Stomach smooth muscle (tissue), 2 donors: ENCODE measurements around the gene ZNF236.

Source experiments
- H3K27ac ChIP-seq: one replicate; pipeline ENCODE4 v1.7.0; 2013; ENCODE audit warnings: mild to moderate bottlenecking, low read length, inconsistent platforms
- H3K27me3 ChIP-seq, 2 donors: one replicate each; pipeline ENCODE4 v1.7.0; 2013; ENCODE audit warnings: low read length in 2 of 2; ENCODE audit not compliant: insufficient read depth in 2 of 2, control insufficient read depth in 1 of 2
- H3K36me3 ChIP-seq, 2 donors: one replicate each; pipeline ENCODE4 v1.7.0; 2013; ENCODE audit warnings: low read length in 2 of 2; ENCODE audit not compliant: control insufficient read depth in 2 of 2, insufficient read depth in 2 of 2
- H3K4me1 ChIP-seq: one replicate; pipeline ENCODE4 v1.7.0; 2013; ENCODE audit warnings: low read length; ENCODE audit not compliant: control insufficient read depth, insufficient read depth
- H3K4me3 ChIP-seq, 2 donors: one replicate each; pipeline ENCODE4 v1.7.0; 2013; ENCODE audit warnings: low read length in 2 of 2
- H3K9ac ChIP-seq, 2 donors: one replicate each; pipeline ENCODE4 v1.7.0; 2013; ENCODE audit warnings: low read length in 2 of 2, mild to moderate bottlenecking in 1 of 2
- H3K9me3 ChIP-seq, 2 donors: one replicate each; pipeline ENCODE4 v1.7.0; 2013; ENCODE audit warnings: low read length in 2 of 2; ENCODE audit not compliant: control insufficient read depth in 2 of 2
- donor health status: healthy.
- donor health status: Pancreatic carcinoma.

The ZNF236 gene

DNA sequence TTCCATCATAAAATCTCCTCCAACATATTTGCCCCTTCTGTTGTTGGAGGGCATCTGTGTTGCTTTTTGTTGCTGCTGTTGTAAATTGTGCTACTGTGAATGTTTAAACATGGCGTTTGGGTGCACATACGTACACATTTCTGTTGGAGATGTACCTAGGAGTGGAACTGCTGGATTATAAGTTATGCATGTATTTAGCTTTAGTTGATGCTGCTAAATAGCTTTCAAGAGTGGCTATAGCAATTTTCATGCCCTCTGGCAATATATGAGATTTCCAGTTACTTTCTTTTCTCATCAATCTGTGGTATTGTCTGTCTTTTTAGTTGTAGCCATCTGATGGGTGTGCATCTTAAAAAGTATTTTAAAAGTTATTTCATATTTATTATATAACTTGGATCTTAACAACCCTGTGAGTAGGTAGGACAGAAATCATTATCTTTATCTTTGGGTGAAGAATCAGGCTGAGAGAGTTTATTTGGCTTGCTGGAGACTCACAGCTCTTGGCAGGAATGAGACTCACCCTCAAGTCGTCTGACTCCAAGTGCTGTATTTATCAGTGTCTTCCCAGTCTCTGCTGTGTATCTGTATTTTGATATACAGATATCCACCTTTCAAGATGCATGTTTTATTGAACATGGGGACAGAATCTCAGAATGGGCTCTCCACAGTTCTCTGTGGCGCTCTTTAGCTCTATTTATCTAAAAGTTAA, 16.9 kb downstream of the ZNF236 start:
- Histone ChIP-seq H3K9ac (peak overlapping the region; percentile 12 to 52), H3K4me3 (peak overlapping the region; percentile 52 to 63), H3K4me1 (peaks cover 3% of the 10 kb centered on the region), H3K36me3 (no peaks in the 10 kb centered on the region), H3K27ac (peak overlapping the region; percentile 62), H3K9me3 (no peaks in the 10 kb centered on the region), H3K27me3 (no peaks in the 10 kb centered on the region)

DNA sequence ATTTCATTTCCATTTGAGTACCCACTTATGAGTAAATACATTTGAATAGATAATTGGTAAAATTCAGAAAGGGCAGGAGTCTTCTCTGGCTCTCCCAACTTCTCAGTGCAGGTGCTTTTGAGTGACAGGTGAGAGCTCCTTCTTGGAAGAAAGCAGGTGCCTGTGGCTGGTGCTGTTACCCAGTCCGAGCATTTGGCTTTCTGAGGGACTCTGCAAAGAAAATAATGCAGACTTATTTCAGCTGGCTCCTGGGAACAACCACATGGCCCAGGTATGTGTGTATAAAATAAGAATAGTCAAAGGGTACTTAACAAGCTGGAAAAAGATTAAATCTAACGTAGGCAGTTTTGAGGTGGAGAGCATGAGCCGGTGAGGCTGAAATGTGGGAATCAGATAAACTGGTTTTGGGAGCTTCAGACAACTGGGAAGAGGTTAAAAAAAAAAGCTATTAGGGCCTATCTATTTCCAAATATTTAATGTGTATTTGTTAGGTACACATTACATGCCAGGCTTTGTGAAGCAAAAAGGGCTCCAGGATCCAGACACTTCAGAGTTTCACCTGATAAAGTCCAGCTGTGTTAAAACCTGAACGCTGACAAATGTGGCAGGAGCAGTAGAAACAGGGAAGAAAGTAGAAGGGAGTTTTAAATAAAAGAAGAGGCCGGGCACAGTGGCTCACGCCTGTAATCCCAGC, 20.6 kb downstream of the ZNF236 start:
- Histone ChIP-seq H3K9me3 (no peaks in the 10 kb centered on the region), H3K36me3 (no peaks in the 10 kb centered on the region), H3K4me3 (no peak overlapping the region), H3K4me1 (peaks cover 3% of the 10 kb centered on the region), H3K27ac (no peak overlapping the region), H3K9ac (no peak overlapping the region), H3K27me3 (no peaks in the 10 kb centered on the region)

DNA sequence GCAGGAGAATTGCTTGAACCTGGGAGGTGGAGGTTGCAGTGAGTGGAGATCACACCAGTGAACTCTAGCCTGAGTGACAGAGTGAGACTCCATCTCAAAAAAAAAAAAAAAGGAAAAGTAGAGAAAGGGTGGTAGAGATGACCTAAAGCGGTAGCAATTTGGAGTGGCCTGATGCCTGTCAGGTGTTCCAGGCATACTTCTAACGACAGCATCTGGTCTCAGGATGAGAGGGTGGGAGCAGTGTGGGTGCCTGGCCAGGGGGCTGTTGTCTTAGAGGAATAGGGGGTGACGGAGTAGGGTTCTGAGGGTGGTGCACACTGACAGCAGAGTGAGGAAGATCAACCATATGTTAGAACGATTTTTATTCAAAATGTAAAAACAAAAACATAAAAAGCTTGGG, 21.8 kb downstream of the ZNF236 start:
- no peak overlapping the region for H3K27ac ChIP-seq
- no peaks in the 10 kb centered on the region for H3K27me3 ChIP-seq
- no peaks in the 10 kb centered on the region for H3K9me3 ChIP-seq
- H3K4me3 ChIP-seq, result no peak overlapping the region
- H3K4me1 ChIP-seq, result peaks cover 3% of the 10 kb centered on the region
- H3K9ac ChIP-seq, result no peak overlapping the region
- no peaks in the 10 kb centered on the region for H3K36me3 ChIP-seq

DNA sequence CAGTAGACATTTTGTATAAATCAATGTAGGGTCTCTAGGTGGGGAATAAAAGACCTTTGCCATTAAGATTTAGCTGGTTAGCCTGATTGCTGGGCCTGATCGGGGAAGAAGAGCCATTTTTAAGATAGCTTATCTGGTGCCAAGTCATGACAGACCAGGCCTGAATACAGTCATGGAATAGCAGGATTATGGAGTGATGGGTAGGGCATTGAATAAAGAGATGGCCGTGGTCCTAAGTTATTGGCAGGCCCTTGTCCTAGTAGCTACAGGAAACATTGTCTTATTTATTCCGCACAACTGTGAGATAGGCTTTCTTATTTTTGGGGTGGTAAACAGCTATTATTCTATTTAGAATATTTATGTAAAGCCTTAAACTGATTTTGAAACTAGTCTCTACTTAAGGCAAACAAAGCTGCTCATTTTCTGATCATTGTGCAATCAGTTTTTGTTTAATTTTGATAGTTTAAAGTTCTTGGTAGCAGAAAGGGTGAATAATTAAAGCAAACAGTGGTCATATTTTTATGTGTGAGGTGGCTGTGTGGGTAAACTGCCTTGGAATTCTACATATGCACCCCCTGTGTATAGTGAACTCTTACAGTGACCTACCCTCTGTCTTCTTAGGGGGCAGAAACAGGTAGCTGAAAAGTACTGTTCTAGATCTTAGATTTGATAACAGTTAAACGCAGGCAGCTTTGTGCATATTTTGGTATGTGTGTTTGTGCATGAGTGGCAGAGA, 22.6 kb downstream of the ZNF236 start:
- Histone ChIP-seq H3K36me3 (no peaks in the 10 kb centered on the region), H3K27ac (no peak overlapping the region)

DNA sequence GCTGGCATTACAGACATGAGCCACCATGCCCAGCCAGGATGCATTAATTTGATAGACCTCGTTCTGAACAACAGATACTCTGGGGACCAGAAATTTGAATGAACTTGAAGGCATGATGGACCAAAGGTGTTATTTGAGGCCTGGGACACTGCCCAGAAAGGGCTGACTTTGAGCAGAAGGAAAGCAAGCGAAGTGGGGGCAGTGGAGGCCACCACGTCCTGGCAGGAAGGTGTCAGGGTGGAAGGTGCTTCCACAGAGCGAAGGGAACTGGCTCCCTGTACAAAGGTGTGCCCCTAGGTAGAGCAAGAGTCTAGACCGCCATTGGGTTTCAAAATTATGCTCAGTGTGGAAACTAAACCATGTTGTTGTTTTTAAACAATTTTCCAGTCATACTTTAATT, 23.9 kb downstream of the ZNF236 start:
- H3K4me3 ChIP-seq, result no peak overlapping the region
- H3K27me3 ChIP-seq, result no peaks in the 10 kb centered on the region
- H3K9me3 ChIP-seq, result no peaks in the 10 kb centered on the region
- H3K36me3 ChIP-seq, result no peaks in the 10 kb centered on the region
- H3K27ac ChIP-seq, result no peak overlapping the region
- H3K4me1 ChIP-seq, result peaks cover 3% of the 10 kb centered on the region
- no peak overlapping the region for H3K9ac ChIP-seq

More for the DNA sequence above, 22.6 kb downstream of the ZNF236 start:
- Histone ChIP-seq H3K27me3 (no peaks in the 10 kb centered on the region), H3K4me1 (peaks cover 3% of the 10 kb centered on the region), H3K9ac (no peak overlapping the region), H3K4me3 (no peak overlapping the region), H3K9me3 (no peaks in the 10 kb centered on the region)

DNA sequence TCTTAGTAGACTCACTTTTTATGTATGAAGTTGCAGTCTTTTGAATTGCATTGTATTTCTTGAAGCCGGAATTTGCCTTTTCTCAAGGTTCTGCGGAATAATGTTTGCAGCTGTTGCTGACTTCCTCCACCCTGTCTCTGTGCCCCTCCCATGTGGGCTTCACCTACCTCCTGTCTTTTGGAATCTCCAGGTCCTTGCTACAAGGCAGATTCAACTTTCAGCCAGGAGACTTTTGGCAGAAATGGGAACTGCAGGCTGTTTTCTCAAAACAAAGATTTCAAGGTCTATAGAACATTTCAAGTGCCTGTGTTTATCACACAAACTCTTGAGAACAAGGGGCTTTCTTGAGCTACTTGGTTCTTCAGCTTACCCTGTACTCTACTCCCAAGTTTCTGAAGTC, 25.6 kb downstream of the ZNF236 start:
- Histone ChIP-seq H3K27ac (no peak overlapping the region), H3K27me3 (no peaks in the 10 kb centered on the region), H3K4me1 (peaks cover 2% of the 10 kb centered on the region), H3K36me3 (peaks cover 7 to 8% of the 10 kb centered on the region in 2 donors), H3K4me3 (no peak overlapping the region), H3K9ac (no peak overlapping the region), H3K9me3 (no peaks in the 10 kb centered on the region)

DNA sequence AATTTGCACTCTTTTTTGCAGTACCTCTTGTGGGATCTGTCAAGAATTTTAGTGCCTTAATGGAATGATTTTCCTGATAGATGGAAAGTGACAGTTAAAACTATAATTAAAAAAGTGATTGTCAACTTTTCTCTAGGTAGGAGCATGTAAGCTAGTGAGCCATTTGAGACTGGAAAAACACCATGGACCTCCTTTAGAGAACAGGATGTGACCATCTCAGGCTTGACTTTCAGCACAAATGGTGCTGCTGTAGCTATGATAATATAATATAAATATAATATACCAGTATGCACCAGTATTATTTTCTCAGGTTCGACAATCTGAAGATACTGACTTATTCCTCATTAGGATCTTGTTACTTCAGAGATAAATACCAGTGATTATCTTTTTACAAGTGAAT, 27.8 kb downstream of the ZNF236 start:
- Histone ChIP-seq H3K4me3 (no peak overlapping the region), H3K36me3 (peaks cover 8% of the 10 kb centered on the region in 2 donors), H3K9ac (no peak overlapping the region), H3K9me3 (no peaks in the 10 kb centered on the region), H3K4me1 (no peaks in the 10 kb centered on the region), H3K27me3 (no peaks in the 10 kb centered on the region), H3K27ac (no peak overlapping the region)

DNA sequence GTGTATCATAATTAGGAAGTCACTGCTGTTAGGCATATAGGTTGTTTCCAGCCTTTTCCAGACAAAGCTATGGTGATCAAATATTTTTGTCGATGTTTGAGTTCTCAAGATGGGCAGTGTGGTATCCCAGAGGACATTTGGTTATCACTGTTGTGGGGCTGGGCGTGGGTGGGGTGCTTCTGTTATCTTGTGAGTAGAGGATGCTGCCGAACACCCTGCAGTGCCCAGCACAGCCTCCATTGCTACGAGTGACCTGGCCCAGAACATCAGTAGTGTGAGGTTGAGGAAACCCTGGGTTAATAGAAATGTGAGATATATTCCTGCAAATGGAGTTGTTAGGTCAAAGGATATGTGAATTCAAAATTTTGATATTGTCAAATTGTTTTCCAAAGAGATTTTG, 33.2 kb downstream of the ZNF236 start:
- Histone ChIP-seq H3K9me3 (no peaks in the 10 kb centered on the region), H3K4me1 (no peaks in the 10 kb centered on the region), H3K27ac (no peak overlapping the region), H3K9ac (no peak overlapping the region), H3K4me3 (no peak overlapping the region), H3K27me3 (no peaks in the 10 kb centered on the region), H3K36me3 (peaks cover 10 to 17% of the 10 kb centered on the region in 2 donors)

DNA sequence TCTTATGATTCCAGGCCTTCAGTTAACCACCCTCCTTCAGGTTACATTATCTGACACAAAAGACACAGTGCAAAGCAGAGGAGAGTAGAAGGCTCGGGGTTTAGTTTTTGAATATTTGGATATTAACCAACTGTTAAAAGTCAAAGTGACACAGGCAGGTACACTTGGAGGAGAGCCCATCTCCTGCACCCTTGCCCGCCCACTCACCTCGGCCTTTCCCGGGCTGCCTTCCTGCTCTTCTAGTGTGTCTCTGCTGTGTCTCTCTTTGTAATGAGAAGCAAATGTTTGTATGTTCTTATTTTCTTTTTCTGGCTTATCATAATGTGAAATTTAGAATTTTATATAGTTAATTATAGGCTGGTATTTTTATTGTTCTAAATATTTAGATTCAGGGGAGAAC, 35.1 kb downstream of the ZNF236 start:
- no peak overlapping the region for H3K27ac ChIP-seq
- H3K4me1 ChIP-seq, result no peaks in the 10 kb centered on the region
- H3K27me3 ChIP-seq, result no peaks in the 10 kb centered on the region
- no peaks in the 10 kb centered on the region for H3K9me3 ChIP-seq
- no peak overlapping the region for H3K4me3 ChIP-seq
- peaks cover 15 to 22% of the 10 kb centered on the region in 2 donors for H3K36me3 ChIP-seq
- no peak overlapping the region for H3K9ac ChIP-seq

DNA sequence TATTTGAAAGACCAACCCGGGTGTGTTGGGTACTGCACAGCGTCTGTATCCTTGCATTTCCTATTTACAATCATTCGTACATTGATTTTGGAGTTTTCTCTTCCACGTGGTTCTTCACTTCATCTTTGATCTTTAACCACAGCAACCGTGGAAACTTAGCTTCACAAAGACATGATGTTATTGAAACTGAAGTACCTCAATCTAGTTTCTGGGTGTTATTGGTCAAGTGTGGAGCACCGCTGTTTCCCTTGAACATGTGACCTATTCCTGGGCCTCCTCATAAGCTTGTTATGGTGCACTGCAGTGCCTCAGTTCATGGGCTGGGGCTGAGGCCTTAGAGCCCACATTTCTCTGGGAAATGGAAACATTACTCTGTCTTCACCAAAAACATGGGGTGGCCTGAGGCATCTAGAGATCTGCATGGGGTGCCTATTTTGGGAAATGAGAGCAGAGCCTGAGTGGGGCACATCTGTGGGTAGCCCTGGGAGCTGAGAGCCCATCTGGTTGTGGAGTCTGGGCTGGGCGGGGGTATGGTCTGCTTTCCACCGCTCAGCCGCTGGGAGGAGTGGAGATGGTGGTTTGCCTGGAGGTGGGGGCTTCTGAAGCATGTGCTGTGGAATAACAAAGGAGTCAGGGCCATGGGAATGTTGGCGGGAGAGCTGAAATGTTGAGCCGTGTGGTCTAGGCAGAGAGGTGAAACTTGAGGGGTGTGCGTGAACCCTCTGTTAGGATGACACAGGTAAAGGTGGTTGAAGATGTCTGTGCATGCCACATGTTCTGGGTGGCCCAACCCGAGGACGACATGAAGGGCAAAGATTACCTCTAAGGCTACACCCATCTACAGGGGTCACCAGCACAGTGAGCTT, 37.4 kb downstream of the ZNF236 start:
- Histone ChIP-seq H3K27me3 (no peaks in the 10 kb centered on the region), H3K4me1 (no peaks in the 10 kb centered on the region), H3K9me3 (no peaks in the 10 kb centered on the region), H3K9ac (no peak overlapping the region), H3K27ac (no peak overlapping the region), H3K4me3 (no peak overlapping the region), H3K36me3 (peaks cover 14 to 24% of the 10 kb centered on the region in 2 donors)
